Right lobe of liver (tissue), 4 donors: ENCODE results near the gene EID3.

ENCODE experiments used
- POLR2A ChIP-seq: fragments of 450-650 bp; IDR thresholded peaks from one replicate; pipeline ENCODE4 v1.6.1; 2017; ENCODE audit warnings: antibody characterized with exemption, mild to moderate bottlenecking
- TF ChIP-seq, protein P1 (sequence below), 4 donors: fragments of 200-600 bp in 3 of 4; fragments of 450-650 bp in 1 of 4; IDR thresholded peaks; one replicate each; pipeline versions ENCODE4 v1.5.1 to v1.8.0; 2016 to 2022; ENCODE audit warnings: antibody characterized with exemption in 4 of 4, mild to moderate bottlenecking in 2 of 4
- donor health status: DM: no; HTN: no; CAD: no.
- donor health status: DM: no; HTN: no; CAD: no.
- donor health status: DM: no; HTN: yes; CAD: no.

DNA sequence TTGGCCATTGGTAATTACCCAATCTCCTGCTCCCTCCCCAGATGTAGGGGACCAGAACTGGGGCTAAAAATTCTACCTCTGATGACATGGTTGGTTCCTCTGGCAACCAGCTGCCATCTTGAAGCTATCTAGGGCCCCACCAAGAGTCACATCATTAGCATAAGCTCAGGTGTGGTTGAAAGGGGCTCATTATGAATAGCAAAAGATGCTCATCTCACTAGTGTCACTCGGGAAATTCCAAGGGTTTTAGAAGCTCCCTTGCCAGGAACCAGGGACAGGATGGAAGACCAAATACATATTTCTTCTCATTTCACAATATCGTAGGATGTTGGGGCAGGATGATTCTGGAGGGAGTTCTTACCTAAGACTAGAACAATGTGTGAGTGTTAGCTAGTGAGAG lies 38.6 kb downstream of the EID3 start:
- TF ChIP-seq, protein P1, sequence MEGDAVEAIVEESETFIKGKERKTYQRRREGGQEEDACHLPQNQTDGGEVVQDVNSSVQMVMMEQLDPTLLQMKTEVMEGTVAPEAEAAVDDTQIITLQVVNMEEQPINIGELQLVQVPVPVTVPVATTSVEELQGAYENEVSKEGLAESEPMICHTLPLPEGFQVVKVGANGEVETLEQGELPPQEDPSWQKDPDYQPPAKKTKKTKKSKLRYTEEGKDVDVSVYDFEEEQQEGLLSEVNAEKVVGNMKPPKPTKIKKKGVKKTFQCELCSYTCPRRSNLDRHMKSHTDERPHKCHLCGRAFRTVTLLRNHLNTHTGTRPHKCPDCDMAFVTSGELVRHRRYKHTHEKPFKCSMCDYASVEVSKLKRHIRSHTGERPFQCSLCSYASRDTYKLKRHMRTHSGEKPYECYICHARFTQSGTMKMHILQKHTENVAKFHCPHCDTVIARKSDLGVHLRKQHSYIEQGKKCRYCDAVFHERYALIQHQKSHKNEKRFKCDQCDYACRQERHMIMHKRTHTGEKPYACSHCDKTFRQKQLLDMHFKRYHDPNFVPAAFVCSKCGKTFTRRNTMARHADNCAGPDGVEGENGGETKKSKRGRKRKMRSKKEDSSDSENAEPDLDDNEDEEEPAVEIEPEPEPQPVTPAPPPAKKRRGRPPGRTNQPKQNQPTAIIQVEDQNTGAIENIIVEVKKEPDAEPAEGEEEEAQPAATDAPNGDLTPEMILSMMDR (IDR thresholded peaks at IDR 0.05), result no peak
- TF ChIP-seq POLR2A, result no peak
